ENCODE data around the gene SNX27.
"Not testable (repeated sequence)": the region's sequence is repeated elsewhere in the genome, so short reads cannot be mapped to it uniquely, and the experiment has no call there.

SNX27 gene

GRCh38 chr1:151639466-151639865, 27.6 kb downstream of the SNX27 start:
- no peak for DNase-seq (ENCODE audit: low read depth)

DNA sequence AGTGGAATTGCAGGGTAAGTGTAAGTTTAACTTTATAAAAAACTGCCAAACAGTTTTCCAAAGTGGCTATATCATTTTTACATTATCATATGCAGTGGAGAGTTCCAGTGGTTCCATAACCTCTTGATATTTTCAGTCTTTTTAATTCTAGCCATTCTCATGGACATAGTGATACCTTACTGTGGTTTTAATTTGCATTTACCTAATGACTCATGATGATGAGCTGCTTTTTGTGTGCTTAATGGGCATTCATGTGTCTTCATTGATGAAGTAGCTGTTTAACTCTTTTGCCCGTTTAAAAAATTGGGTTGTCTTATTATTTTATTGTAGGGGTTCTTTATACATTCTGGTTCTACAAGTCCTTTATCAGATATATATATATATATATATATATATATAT, 29.4 kb downstream of the SNX27 start:
- no peak for DNase-seq (ENCODE audit: low read depth)

GRCh38 chr1:151643085-151643484, 31.2 kb downstream of the SNX27 start:
- not testable (repeated sequence) for DNase-seq (ENCODE audit: low read depth)

GRCh38 chr1:151644001-151644400, 32.2 kb downstream of the SNX27 start:
- DNase-seq (ENCODE audit: low read depth) = no peak

DNA sequence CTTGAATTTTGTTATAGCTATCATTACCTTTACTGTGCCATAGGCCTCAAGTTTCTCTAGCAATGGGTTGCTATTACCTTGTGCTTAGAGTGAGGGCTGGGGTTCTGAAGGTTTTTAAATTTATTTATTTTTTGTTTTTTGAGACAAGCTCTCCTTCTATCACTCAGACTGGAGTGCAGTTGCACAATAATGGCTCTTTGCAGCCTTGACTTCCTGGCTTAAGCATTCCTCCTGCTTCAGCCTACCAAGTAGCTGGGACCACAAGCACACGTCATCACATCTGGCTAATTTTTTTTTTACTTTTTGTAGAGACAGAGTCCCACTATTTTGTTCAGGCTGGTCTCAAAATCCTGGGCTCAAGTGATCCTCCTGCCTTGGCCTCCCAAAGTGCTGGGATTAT, 41.5 kb downstream of the SNX27 start:
- no peak for DNase-seq (ENCODE audit: low read depth)

DNA sequence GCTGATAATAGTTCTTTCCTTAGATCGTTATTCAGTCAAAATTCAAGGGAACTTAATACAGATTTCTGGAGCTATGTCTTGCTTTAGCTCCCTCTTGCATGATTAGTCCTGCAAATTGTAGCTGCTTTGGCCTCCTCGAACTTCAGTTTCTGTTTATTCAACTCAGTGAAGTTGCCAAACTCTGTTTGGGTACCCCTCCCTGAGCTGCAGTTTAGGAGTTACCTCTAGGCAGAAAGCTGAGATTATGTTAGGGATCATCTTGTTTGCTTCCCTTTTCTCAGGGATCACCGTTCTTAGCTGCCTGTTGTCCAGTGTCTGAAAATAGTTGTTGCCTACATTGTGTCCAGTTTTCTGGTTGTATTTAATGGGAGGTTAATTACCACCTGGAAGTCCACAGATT, 43.5 kb downstream of the SNX27 start:
- no peak for DNase-seq (ENCODE audit: low read depth)

- DNase-seq (ENCODE audit: low read depth) = no peak
Measured at GRCh38 chr1:151661751-151662150, 49.9 kb downstream of the SNX27 start.

DNA sequence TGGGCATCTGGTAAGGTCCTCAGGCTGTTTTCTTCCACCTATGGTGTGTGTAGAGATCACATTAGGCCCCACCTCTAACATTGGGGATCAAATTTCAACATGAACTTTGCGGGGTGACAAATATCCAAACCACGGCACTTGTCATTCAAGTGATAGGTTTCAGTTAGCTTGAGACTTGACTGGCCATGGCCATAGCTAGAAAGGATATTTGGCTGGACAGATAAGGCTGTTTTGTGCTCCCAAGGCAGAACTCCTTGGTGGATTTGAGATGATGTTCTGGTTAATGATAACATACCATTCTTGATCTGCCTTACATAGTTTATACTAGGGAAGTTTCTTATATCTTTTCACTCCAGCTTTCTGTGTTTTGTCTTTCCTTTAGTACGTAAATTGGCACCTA, 56.2 kb downstream of the SNX27 start:
- no peak for DNase-seq (ENCODE audit: low read depth)

- not testable (repeated sequence) for DNase-seq (ENCODE audit: low read depth)
Measured at GRCh38 chr1:151670036-151670675, 58.3 kb downstream of the SNX27 start.

GRCh38 chr1:151673407-151673806, 61.6 kb downstream of the SNX27 start:
- DNase-seq (ENCODE audit: low read depth) = no peak

GRCh38 chr1:151680391-151680790, 68.5 kb downstream of the SNX27 start:
- no peak for DNase-seq (ENCODE audit: low read depth)

- DNase-seq (ENCODE audit: low read depth) = no peak
Measured at GRCh38 chr1:151680826-151681225, 69.0 kb downstream of the SNX27 start.

DNA sequence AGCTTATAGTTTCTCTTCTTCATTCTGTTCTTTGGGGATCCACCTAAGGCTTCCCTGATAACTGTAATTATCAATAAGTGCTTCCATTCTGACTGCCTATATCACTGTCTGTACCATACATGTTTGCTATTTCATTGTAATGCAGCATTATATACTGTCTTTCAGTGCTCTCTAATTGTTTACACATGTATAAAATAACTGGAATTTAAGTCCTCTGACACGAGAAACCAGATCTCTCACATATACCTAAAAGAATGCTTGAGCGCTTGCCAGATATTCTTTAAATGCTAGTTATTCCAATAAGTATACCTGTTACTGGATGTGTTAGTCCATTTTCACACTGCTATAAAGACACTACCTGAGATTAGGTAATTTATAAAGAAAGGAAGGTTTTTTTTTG, 70.1 kb downstream of the SNX27 start:
- DNase-seq (ENCODE audit: low read depth) = no peak

DNA sequence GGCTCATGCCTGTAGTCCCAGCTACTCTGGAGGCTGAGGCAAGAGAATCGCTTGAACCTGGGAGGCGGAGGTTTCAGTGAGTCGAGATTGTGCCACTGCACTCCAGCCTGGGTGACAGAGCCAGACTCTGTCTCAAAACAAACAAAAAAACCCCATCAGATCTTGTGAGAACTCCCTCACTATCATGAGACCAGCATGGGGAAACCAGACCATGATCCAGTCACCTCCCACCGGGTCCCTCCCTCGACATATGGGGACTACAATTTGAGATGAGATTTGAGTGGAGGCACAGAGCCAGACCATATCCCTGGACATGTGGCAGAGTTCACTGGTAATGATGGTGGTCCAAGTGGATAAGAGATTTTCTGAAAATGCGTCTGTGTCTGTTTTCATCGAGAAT, 71.1 kb downstream of the SNX27 start:
- DNase-seq (ENCODE audit: low read depth) = not testable (repeated sequence)

GRCh38 chr1:151684128-151684527, 72.3 kb downstream of the SNX27 start:
- DNase-seq (ENCODE audit: low read depth) = no peak

GRCh38 chr1:151686561-151686960, 74.7 kb downstream of the SNX27 start:
- DNase-seq (ENCODE audit: low read depth) = no peak

DNA sequence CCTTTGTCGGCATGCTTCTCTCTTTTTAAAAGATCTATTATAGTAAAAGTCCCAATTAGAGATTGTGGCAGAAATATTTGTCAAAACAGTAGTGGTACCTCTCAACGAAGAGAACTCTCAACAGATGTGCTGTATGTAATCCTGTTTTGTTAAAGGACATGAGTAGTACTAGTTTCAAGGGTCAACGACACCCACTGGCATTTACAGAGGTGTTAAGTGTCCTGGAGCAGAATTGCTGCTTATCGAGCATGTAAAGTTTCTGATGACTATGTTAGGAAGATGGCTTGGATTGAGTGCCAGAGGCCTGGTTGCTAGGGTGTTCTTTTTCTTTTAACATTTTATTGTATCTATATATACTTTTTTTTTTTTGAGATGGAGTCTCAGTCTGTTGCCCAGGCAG, 77.6 kb downstream of the SNX27 start:
- DNase-seq (ENCODE audit: low read depth) = no peak

DNA sequence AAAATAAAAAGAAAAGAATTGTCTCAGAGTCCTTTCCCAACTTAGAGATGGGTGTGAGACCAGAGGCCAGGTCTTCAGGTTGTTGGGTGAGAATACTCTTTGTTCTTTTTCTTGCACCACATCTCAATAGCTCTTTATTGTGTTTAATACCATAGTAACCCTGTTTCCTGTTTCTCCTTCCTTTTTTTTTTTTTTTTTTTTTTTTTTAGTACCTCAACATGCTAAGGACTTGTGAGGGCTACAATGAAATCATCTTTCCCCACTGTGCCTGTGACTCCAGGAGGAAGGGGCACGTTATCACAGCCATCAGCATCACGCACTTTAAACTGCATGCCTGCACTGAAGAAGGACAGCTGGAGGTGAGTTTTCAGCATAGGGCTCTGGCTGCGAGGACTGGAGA, 80.4 kb downstream of the SNX27 start:
- DNase-seq (ENCODE audit: low read depth) = no peak

- no peak for DNase-seq (ENCODE audit: low read depth)
Measured at GRCh38 chr1:151693057-151693651, 81.3 kb downstream of the SNX27 start.

DNA sequence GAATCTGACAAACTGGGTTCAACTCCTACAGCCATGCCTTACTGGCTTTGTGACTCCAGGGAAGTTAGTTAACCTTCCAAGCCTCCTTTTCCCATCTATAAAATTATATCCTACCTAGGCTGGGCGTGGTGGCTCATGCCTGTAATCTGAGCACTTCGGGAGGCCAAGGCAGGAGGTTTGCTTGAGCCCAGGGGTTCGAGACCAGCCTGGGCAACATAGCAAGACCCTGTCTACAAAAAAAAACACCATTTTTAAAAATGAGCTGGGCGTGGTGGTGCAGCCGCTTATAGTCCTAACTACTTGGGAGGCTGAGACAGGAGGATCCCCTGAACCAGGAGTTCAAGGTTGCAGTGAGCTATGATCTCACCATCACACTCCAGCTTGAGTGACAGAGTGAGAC, 89.7 kb downstream of the SNX27 start:
- no peak for DNase-seq (ENCODE audit: low read depth)

DNA sequence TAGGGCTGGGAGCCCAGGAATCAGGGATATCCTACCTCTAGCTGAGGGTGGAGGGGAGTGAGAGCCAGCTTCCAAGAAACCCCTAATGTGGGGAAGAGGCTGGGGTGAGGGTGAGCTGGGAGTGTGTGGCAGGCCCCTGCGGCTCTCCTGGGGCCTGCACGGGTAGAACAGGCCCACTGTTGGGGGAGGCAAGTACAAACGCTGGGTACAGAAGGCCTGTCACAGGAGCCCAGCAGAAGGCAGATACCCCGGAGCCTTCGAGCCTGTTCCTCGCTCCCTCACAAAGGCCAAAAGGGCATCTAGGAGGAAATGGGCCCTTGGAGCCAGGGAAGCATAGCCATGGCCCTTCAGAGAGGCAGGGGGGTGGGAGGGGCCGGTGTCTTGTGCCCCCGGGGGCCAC, 91.1 kb downstream of the SNX27 start:
- no peak for DNase-seq (ENCODE audit: low read depth)

- DNase-seq (ENCODE audit: low read depth) = no peak
Measured at GRCh38 chr1:151703813-151704212, 92.0 kb downstream of the SNX27 start.

DNA sequence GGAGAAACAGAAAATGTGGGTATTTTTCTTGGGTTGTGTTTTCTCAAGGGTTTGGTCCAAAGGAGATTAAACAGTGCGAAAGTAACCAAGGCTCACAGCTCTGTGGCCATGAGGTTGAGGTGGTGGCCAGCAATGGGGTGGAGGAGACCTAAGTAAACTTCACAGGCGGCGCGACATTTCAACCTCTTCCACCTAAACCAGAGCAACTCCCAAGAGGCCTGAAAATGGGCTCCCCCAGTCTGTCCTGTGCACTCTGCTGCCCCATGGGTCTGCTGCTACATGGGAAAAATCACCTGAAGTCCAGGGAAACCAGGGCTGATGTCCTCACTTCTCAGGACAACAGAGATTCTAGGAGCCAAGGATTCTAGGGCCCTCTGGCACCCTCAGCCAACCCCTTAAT, 92.4 kb downstream of the SNX27 start:
- no peak for DNase-seq (ENCODE audit: low read depth)

DNA sequence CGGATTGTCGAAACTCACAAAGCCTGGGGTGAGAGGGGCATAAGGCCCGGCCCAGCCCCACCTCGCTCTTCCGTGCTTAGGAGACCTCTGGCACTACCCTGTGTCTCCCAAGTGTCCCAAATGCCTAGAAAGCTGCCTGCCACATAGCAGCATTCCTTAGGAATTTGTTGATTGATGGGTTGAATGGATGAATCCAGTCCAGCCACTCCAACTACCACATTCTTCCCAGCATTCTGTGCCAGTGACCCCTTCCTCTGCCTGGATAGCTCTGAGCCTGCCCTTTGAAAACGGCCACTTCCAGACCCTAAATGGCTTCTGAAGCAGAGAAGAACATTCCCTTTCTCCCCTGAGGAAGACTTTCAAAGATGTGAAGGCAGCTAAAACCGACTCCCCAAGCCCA, 93.3 kb downstream of the SNX27 start:
- no peak for DNase-seq (ENCODE audit: low read depth)

Data from stimulated activated CD8-positive, alpha-beta memory T cell treated with anti-CD3 and anti-CD28 coated beads, Interleukin-15, amount 100 ng/mL, for 24 hours (primary cell).